Stomach (tissue), 4 donors: ENCODE measurements around the gene KRTAP5-10.
"Not testable (repeated sequence)": the region's sequence is repeated elsewhere in the genome, so short reads cannot be mapped to it uniquely, and the experiment has no call there.

ENCODE experiments used
- CTCF ChIP-seq, 7 experiments: fragments of 450-650 bp in 4 of 7; fragments of 200-600 bp in 3 of 7; sonication (generic) in 3 of 7; IDR thresholded peaks; one replicate each; pipeline ENCODE4 v1.5.1; 2016 to 2019; ENCODE audit warnings: antibody characterized with exemption in 7 of 7, control low read depth in 2 of 7, mild to moderate bottlenecking in 1 of 7
- POLR2A ChIP-seq, 4 donors: fragments of 450-650 bp; IDR thresholded peaks; one replicate each; pipeline ENCODE4 v1.6.1; 2016; ENCODE audit warnings: antibody characterized with exemption in 4 of 4, control low read depth in 2 of 4, mild to moderate bottlenecking in 1 of 4, moderate library complexity in 1 of 4

- TF ChIP-seq POLR2A, CTCF (IDR thresholded peaks at IDR 0.05): not testable (repeated sequence)
These were observed 17.6 kb downstream of the KRTAP5-10 start for GRCh38 chr11:71582969-71583368.
